GM19372 (cell line): ENCODE measurements around the gene SHISA5.
"Not testable (repeated sequence)": the region's sequence is repeated elsewhere in the genome, so short reads cannot be mapped to it uniquely, and the experiment has no call there.

Experiments used
- ATAC-seq: cut with Tn5 transposase; IDR thresholded peaks from one replicate; pipeline ENCODE4 v1.9.1; 2021; ENCODE audit warnings: mild to moderate bottlenecking, low read depth, moderate library complexity; ENCODE audit not compliant: unreplicated experiment

The SHISA5 gene

GRCh38 chr3:48463703-48464102, 40.3 kb downstream of the SHISA5 start:
- ATAC-seq: no peak

GRCh38 chr3:48461767-48462166, 42.2 kb downstream of the SHISA5 start:
- ATAC-seq: not testable (repeated sequence)

- ATAC-seq: no peak
Observed at GRCh38 chr3:48460517-48460902, 43.5 kb downstream of the SHISA5 start.

GRCh38 chr3:48459773-48460516, 44.0 kb downstream of the SHISA5 start:
- no peak for ATAC-seq

GRCh38 chr3:48459331-48459730, 44.6 kb downstream of the SHISA5 start:
- no peak for ATAC-seq

GRCh38 chr3:48456456-48456855, 47.5 kb downstream of the SHISA5 start:
- no peak for ATAC-seq

GRCh38 chr3:48451270-48451669, 52.7 kb downstream of the SHISA5 start:
- ATAC-seq: no peak

GRCh38 chr3:48446425-48447193, 57.4 kb downstream of the SHISA5 start, which contains the start of gene ATRIP:
Gene ATRIP, plus strand, starts transcription at chr3:48446737. Its CDS starts 109 bp downstream, at chr3:48446846.
- ATAC-seq: peak; percentile 90

- no peak for ATAC-seq
Observed at GRCh38 chr3:48446043-48446424, 57.9 kb downstream of the SHISA5 start.

GRCh38 chr3:48445277-48445882, 58.6 kb downstream of the SHISA5 start:
- no peak for ATAC-seq

GRCh38 chr3:48441940-48442339, 62.0 kb downstream of the SHISA5 start:
- no peak for ATAC-seq

- no peak for ATAC-seq
Observed at GRCh38 chr3:48440590-48440958, 63.4 kb downstream of the SHISA5 start.

GRCh38 chr3:48439820-48440589, 64.0 kb downstream of the SHISA5 start, which contains the start of the genes CCDC51 and TMA7:
Gene CCDC51, minus strand, starts transcription at chr3:48440119. Its CDS starts 4,991 bp downstream, at chr3:48435128.
Gene TMA7, plus strand, starts transcription at chr3:48440257. Its CDS starts 40 bp downstream, at chr3:48440297.
- peak; percentile 97 for ATAC-seq

GRCh38 chr3:48437812-48438211, 66.2 kb downstream of the SHISA5 start:
- no peak for ATAC-seq

GRCh38 chr3:48436855-48437254, 67.1 kb downstream of the SHISA5 start:
- no peak for ATAC-seq

GRCh38 chr3:48436477-48436787, 67.5 kb downstream of the SHISA5 start:
- ATAC-seq: no peak

- ATAC-seq: no peak
Observed at GRCh38 chr3:48435774-48436476, 68.0 kb downstream of the SHISA5 start.

- ATAC-seq: no peak
Observed at GRCh38 chr3:48435223-48435595, 68.8 kb downstream of the SHISA5 start.

GRCh38 chr3:48434591-48435222, 69.3 kb downstream of the SHISA5 start:
- ATAC-seq: no peak
